C4-2B (cell line): ENCODE measurements around the gene TAAR1.

Source experiments
- CTCF ChIP-seq: fragments of 450-650 bp; conservative IDR thresholded peaks from 2 replicates; pipeline ENCODE4 v1.5.1; 2017; ENCODE audit warnings: mild to moderate bottlenecking
- ZFX ChIP-seq: fragments of 450-650 bp; IDR thresholded peaks from 2 replicates; pipeline ENCODE4 v1.6.1; 2017

DNA sequence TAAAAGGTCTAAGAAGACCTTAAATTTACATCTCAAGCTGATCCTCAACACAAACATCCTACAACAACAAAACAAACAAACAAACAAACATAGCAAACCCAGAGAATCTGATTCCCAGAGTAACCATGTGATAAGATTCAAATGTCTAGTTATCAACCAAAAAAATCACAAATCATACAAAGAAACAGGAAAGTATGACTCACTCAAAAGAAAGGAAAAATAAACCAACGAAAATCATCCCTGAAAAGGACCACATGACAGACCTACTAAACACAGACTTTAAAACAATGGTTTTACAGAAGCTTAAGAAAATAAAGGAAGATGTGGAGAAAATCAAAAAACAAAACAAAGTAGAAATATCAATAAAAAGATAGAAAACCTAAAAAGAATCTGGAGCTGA, 36.8 kb upstream of the TAAR1 start:
- no peak for TF ChIP-seq CTCF
- no peak for TF ChIP-seq ZFX
